SK-N-SH (cell line): ENCODE results near the gene AANAT. TPM values are rescaled to one million over a fixed set of nuclear protein-coding genes. Genes with fewer than 3 reads are reported as not detected.

Experiments used
- CTCF ChIA-PET: fragments of 300-600, 350-600 bp; formaldehyde crosslinking; extraction: SDS; loops from one replicate; lab custom pipeline; 2021; lab: Yijun Ruan, JAX
- POLR2A ChIA-PET: fragments of 350-600 bp; sonication (Branson Sonifier 250); formaldehyde crosslinking; extraction: SDS; loops from one replicate; lab custom pipeline; 2020; ENCODE audit warnings: antibody characterized with exemption, inconsistent platforms; lab: Yijun Ruan, JAX
- DNase-seq: peaks from one replicate; pipeline ENCODE4 v3.0.0; 2012
- H2AFZ ChIP-seq: fragments of 200-600 bp; sonication (generic); 2 replicates; pipeline ENCODE4 v1.8.1; 2016; ENCODE audit warnings: antibody characterized with exemption, mild to moderate bottlenecking, low read depth
- H3F3A ChIP-seq: fragments of 200-600 bp; sonication (generic); replicated peaks from 2 replicates; pipeline ENCODE3; 2016; ENCODE audit warnings: antibody characterized with exemption, mild to moderate bottlenecking; ENCODE audit not compliant: insufficient read depth
- H3K27ac ChIP-seq, 2 experiments: fragments of 200-500 bp in 1 of 2; fragments of 200-600 bp in 1 of 2; sonication (Bioruptor generic) in 1 of 2; sonication (generic), shearing (Covaris generic) in 1 of 2; 2 replicates each; pipeline versions ENCODE4 v1.5.1 to v1.6.1; 2014 to 2016; ENCODE audit warnings: low read depth in 2 of 2, inconsistent platforms in 1 of 2, low read length in 1 of 2, mild to moderate bottlenecking in 1 of 2, mixed read lengths in 1 of 2
- H3K27me3 ChIP-seq: fragments of 200-600 bp; sonication (generic), shearing (Covaris generic); 2 replicates; pipeline ENCODE4 v1.6.1; 2016; ENCODE audit warnings: mixed run types; ENCODE audit not compliant: insufficient read depth
- H3K36me3 ChIP-seq, 2 experiments: fragments of 200-500 bp in 1 of 2; fragments of 200-600 bp in 1 of 2; sonication (Bioruptor generic) in 1 of 2; sonication (generic) in 1 of 2; replicated peaks in 1 of 2; 2 replicates each; pipeline versions ENCODE3 to v1.5.1; 2014 to 2016; ENCODE audit warnings: low read length in 1 of 2, mild to moderate bottlenecking in 1 of 2; ENCODE audit not compliant: insufficient read depth in 2 of 2, control insufficient read depth in 1 of 2
- H3K4me1 ChIP-seq, 2 experiments: fragments of 200-500 bp in 1 of 2; fragments of 200-600 bp in 1 of 2; sonication (Bioruptor generic) in 1 of 2; sonication (generic), shearing (Covaris generic) in 1 of 2; 2 replicates each; pipeline versions ENCODE4 v1.5.1 to v1.6.1; 2014 to 2016; ENCODE audit warnings: low read depth in 1 of 2, low read length in 1 of 2, mixed run types in 1 of 2; ENCODE audit not compliant: insufficient read depth in 2 of 2, control insufficient read depth in 1 of 2
- H3K4me2 ChIP-seq: fragments of 200-600 bp; sonication (generic), shearing (Covaris generic); 2 replicates; pipeline ENCODE4 v1.6.1; 2017; ENCODE audit warnings: mixed run types
- H3K4me3 ChIP-seq, 2 experiments: fragments of 200-500 bp in 1 of 2; fragments of 200-600 bp in 1 of 2; sonication (Bioruptor generic) in 1 of 2; sonication (generic), shearing (Covaris generic) in 1 of 2; 2 replicates each; pipeline versions ENCODE4 v1.5.1 to v1.8.1; 2014 to 2016; ENCODE audit warnings: low read depth in 2 of 2, inconsistent platforms in 1 of 2, low read length in 1 of 2, mild to moderate bottlenecking in 1 of 2, mixed read lengths in 1 of 2, moderate library complexity in 1 of 2
- H3K79me2 ChIP-seq: fragments of 200-600 bp; sonication (generic); 2 replicates; pipeline ENCODE4 v1.8.1; 2017; ENCODE audit warnings: mild to moderate bottlenecking; ENCODE audit not compliant: insufficient read depth
- H3K9ac ChIP-seq: fragments of 200-600 bp; sonication (generic); 2 replicates; pipeline ENCODE4 v1.6.1; 2017; ENCODE audit warnings: mixed run types
- H3K9me2 ChIP-seq: fragments of 200-600 bp; sonication (generic); 2 replicates; pipeline ENCODE4 v1.6.1; 2017; ENCODE audit warnings: mixed run types
- H3K9me3 ChIP-seq: fragments of 200-600 bp; sonication (generic); 2 replicates; pipeline ENCODE4 v1.6.1; 2017; ENCODE audit warnings: mixed run types, mild to moderate bottlenecking, moderate library complexity
- H4K20me1 ChIP-seq: fragments of 200-600 bp; sonication (generic); 2 replicates; pipeline ENCODE4 v1.6.1; 2017; ENCODE audit warnings: mild to moderate bottlenecking, mixed run types; ENCODE audit not compliant: insufficient read depth
- CHD2 ChIP-seq: fragments of 150-350 bp; IDR thresholded peaks from 2 replicates; pipeline ENCODE4 v1.6.1; 2018; ENCODE audit warnings: low read length; ENCODE audit not compliant: partially characterized antibody
- CTCF ChIP-seq: fragments of 200-600 bp; sonication (generic); IDR thresholded peaks from 2 replicates; pipeline ENCODE4 v1.6.1; 2017; ENCODE audit warnings: antibody characterized with exemption, mild to moderate bottlenecking, moderate library complexity
- EP300 ChIP-seq, 2 experiments: IDR thresholded peaks; 2 replicates each; pipeline versions ENCODE4 v1.4.0 to v1.6.1; 2012; ENCODE audit warnings: borderline replicate concordance in 1 of 2, low read depth in 1 of 2, low read length in 1 of 2
- EZH2phosphoT487 ChIP-seq: fragments of 200-600 bp; sonication (generic); IDR thresholded peaks from 2 replicates; pipeline ENCODE4 v1.6.1; 2017; ENCODE audit warnings: low read depth, mixed run types, mild to moderate bottlenecking, antibody characterized with exemption, moderate library complexity, borderline replicate concordance
- FOSL2 ChIP-seq: IDR thresholded peaks from 2 replicates; pipeline ENCODE4 v1.4.0; 2012; ENCODE audit warnings: low read depth, mild to moderate bottlenecking, moderate library complexity, borderline replicate concordance
- FOXJ3 ChIP-seq: sonication (generic); formaldehyde crosslinking; IDR thresholded peaks from 2 replicates; pipeline ENCODE4 v1.5.1; 2020; ENCODE audit warnings: mild to moderate bottlenecking, missing genetic modification reagents
- MEF2A ChIP-seq: IDR thresholded peaks from 2 replicates; pipeline ENCODE4 v1.4.0; 2012; ENCODE audit warnings: low read depth, borderline replicate concordance
- MXI1 ChIP-seq: IDR thresholded peaks from 2 replicates; pipeline ENCODE4 v1.6.1; 2012; ENCODE audit warnings: mild to moderate bottlenecking, low read depth, low read length, improper control_type of control experiment
- NFIC ChIP-seq: IDR thresholded peaks from 2 replicates; pipeline ENCODE4 v1.4.0; 2012; ENCODE audit warnings: borderline replicate concordance
- RFX5 ChIP-seq: IDR thresholded peaks from 2 replicates; pipeline ENCODE4 v1.6.1; 2012; ENCODE audit warnings: mild to moderate bottlenecking, improper control_type of control experiment, low read length
- TAF1 ChIP-seq: IDR thresholded peaks from 2 replicates; pipeline ENCODE4 v1.6.1; 2012; ENCODE audit warnings: low read depth, mild to moderate bottlenecking, low read length, moderate library complexity, borderline replicate concordance
- TCF12 ChIP-seq: IDR thresholded peaks from 2 replicates; pipeline ENCODE4 v1.4.0; 2012
- YY1 ChIP-seq: IDR thresholded peaks from 2 replicates; pipeline ENCODE4 v1.4.0; 2012; ENCODE audit warnings: low read depth, mild to moderate bottlenecking
- WGBS: methylation state at CpG from one replicate; pipeline ENCODE4 v1.1.6; 2017; ENCODE audit warnings: low lambda C conversion rate; 5-methylcytosine and 5-hydroxymethylcytosine counted together
- polyA plus RNA-seq, 3 experiments: library from polyadenylated mRNA; depleted of rRNA; stranded (reverse); fragments of >200 nt; gene quantifications; 2 replicates each; pipeline ENCODE4 v1.2.3, GENCODE V29; 2012
- TF ChIP-seq, protein P1 (sequence below): IDR thresholded peaks from 2 replicates; pipeline ENCODE4 v1.4.0; 2012; ENCODE audit warnings: low read depth, borderline replicate concordance
- TF ChIP-seq, protein P2 (sequence below): fragments of 150-350 bp; IDR thresholded peaks from 2 replicates; pipeline ENCODE4 v1.6.1; 2016; ENCODE audit warnings: mild to moderate bottlenecking, low read depth, low read length

The AANAT gene
- polyA plus RNA-seq, 1 of the 3 experiments (the other 2 are of a cell fraction) = 0.26 TPM

- Histone ChIP-seq H3K9me2 (no peaks in the 10 kb centered on the region), H2AFZ (no peak overlapping the region), H3K4me3 (peak overlapping the region; percentile 65 to 78), H3K9me3 (no peaks in the 10 kb centered on the region), H3K4me1 (peaks cover 21 to 60% of the 10 kb centered on the region in 2 experiments; a peak in 3 of 4 replicates), H3K27ac (no peak overlapping the region; a peak in 1 of 4 replicates), H3K27me3 (no peaks in the 10 kb centered on the region), H3K79me2 (peaks cover 24% of the 10 kb centered on the region; the same call in 1 of the 2 replicates), H3F3A (peaks cover 21% of the 10 kb centered on the region), H3K36me3 (no peaks in the 10 kb centered on the region), H4K20me1 (no peaks in the 10 kb centered on the region), H3K4me2 (peak overlapping the region; percentile 92), H3K9ac (peak overlapping the region; percentile 68)
- ChIA-PET POLR2A (interaction anchor here (1.2 kb wide), 2 partner anchors 44 to 47 kb away, joined by 3 to 4 read pairs; partner anchors contain the start of gene UBE2O), CTCF (interaction anchor here (1.0 to 56.8 kb wide), 12 partner anchors 11 to 201 kb away, joined by 3 to 1687 read pairs (median 22); partner anchors contain the start of genes AANAT, RHBDF2 and UBE2O)
- no peak for DNase-seq
- TF ChIP-seq TCF12 (no peak), EP300 (IDR thresholded peaks at IDR 0.05; ENCODE audit: borderline replicate concordance in 1 of 2, low read depth in 1 of 2, low read length in 1 of 2) (no peak), EZH2phosphoT487 (no peak), TAF1 (no peak), MXI1 (no peak), YY1 (no peak), RFX5 (no peak), MEF2A (no peak), CTCF (no peak), NFIC (no peak)
- TF ChIP-seq, protein P1, sequence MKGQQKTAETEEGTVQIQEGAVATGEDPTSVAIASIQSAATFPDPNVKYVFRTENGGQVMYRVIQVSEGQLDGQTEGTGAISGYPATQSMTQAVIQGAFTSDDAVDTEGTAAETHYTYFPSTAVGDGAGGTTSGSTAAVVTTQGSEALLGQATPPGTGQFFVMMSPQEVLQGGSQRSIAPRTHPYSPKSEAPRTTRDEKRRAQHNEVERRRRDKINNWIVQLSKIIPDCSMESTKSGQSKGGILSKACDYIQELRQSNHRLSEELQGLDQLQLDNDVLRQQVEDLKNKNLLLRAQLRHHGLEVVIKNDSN = no peak
- TF ChIP-seq, protein P2, sequence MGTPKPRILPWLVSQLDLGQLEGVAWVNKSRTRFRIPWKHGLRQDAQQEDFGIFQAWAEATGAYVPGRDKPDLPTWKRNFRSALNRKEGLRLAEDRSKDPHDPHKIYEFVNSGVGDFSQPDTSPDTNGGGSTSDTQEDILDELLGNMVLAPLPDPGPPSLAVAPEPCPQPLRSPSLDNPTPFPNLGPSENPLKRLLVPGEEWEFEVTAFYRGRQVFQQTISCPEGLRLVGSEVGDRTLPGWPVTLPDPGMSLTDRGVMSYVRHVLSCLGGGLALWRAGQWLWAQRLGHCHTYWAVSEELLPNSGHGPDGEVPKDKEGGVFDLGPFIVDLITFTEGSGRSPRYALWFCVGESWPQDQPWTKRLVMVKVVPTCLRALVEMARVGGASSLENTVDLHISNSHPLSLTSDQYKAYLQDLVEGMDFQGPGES = no peak
- WGBS = 84% methylated on average over 17 of the region's 17 CpGs
These were observed 32.8 kb downstream of the AANAT start for GRCh38 chr17:76500074-76500746.

- Histone ChIP-seq H3K27ac (peak overlapping the region in 1 of 2 experiments; percentile 3; a peak in 1 of 4 replicates), H3K9me2 (no peaks in the 10 kb centered on the region), H3K36me3 (no peaks in the 10 kb centered on the region), H3K4me2 (peak overlapping the region; percentile 92), H3K9me3 (no peaks in the 10 kb centered on the region), H3K4me3 (peak overlapping the region; percentile 65 to 78), H2AFZ (peak overlapping the region; percentile 94), H3K79me2 (peaks cover 24% of the 10 kb centered on the region; the same call in 1 of the 2 replicates), H4K20me1 (no peaks in the 10 kb centered on the region), H3F3A (peaks cover 21% of the 10 kb centered on the region), H3K27me3 (no peaks in the 10 kb centered on the region), H3K9ac (peak overlapping the region; percentile 68), H3K4me1 (peaks cover 21 to 56% of the 10 kb centered on the region in 2 experiments; a peak in 3 of 4 replicates)
- no peak for DNase-seq
- WGBS = 51% methylated on average over 8 of the region's 10 CpGs
- TF ChIP-seq YY1 (no peak), CHD2 (peak; percentile 4), FOXJ3 (CRISPR knock-in tag) (no peak), EZH2phosphoT487 (no peak), FOSL2 (no peak)
- CTCF ChIA-PET = interaction anchor here (1.0 to 56.8 kb wide), 8 partner anchors 11 to 201 kb away, joined by 3 to 1687 read pairs (median 50); partner anchors contain the start of genes AANAT, RHBDF2 and UBE2O
- POLR2A ChIA-PET = interaction anchor here (1.2 kb wide), 2 partner anchors 43 to 47 kb away, joined by 3 to 4 read pairs; partner anchors contain the start of gene UBE2O
These were observed 33.3 kb downstream of the AANAT start for GRCh38 chr17:76500747-76501017.
